Subcutaneous abdominal adipose tissue (tissue), 5 donors: Measurements from ENCODE around the gene TKFC.
A peak's percentile ranks its signal among the peaks of the same experiment; 100 is the strongest.

Source experiments
- H3K27ac ChIP-seq: one replicate; pipeline ENCODE4 v1.7.0; 2013; ENCODE audit warnings: low read depth, mild to moderate bottlenecking, inconsistent platforms, low read length, moderate library complexity
- H3K27me3 ChIP-seq, 5 donors: one replicate each; pipeline ENCODE4 v1.7.0; 2013; ENCODE audit warnings: low read length in 5 of 5, inconsistent platforms in 1 of 5; ENCODE audit not compliant: control insufficient read depth in 5 of 5, insufficient read depth in 4 of 5
- H3K36me3 ChIP-seq, 5 donors: one replicate each; pipeline ENCODE4 v1.7.0; 2013; ENCODE audit warnings: low read length in 5 of 5; ENCODE audit not compliant: control insufficient read depth in 5 of 5, insufficient read depth in 5 of 5
- H3K4me1 ChIP-seq, 5 donors: one replicate each; pipeline ENCODE4 v1.7.0; 2013; ENCODE audit warnings: low read length in 5 of 5, mild to moderate bottlenecking in 3 of 5, moderate library complexity in 1 of 5; ENCODE audit not compliant: control insufficient read depth in 5 of 5, insufficient read depth in 5 of 5
- H3K4me3 ChIP-seq, 5 donors: one replicate each; pipeline ENCODE4 v1.7.0; 2013; ENCODE audit warnings: low read length in 5 of 5, low read depth in 1 of 5
- H3K9ac ChIP-seq, 5 donors: one replicate each; pipeline ENCODE4 v1.7.0; 2013; ENCODE audit warnings: low read length in 5 of 5, mild to moderate bottlenecking in 4 of 5, moderate library complexity in 3 of 5
- H3K9me3 ChIP-seq, 5 donors: one replicate each; pipeline ENCODE4 v1.7.0; 2013; ENCODE audit warnings: low read length in 5 of 5; ENCODE audit not compliant: control insufficient read depth in 5 of 5
- donor health status: healthy.
- donor health status: healthy.
- donor health status: healthy.
- donor health status: healthy.
- donor health status: healthy.

The TKFC gene

GRCh38 chr11:61309739-61310138, 23.3 kb upstream of the TKFC start:
- Histone ChIP-seq H3K36me3 (peaks cover 53 to 100% (median 96%) of the 10 kb centered on the region in 5 donors), H3K4me3 (no peak overlapping the region), H3K9me3 (no peaks in the 10 kb centered on the region), H3K4me1 (no peaks in the 10 kb centered on the region), H3K27me3 (no peaks in the 10 kb centered on the region), H3K27ac (no peak overlapping the region), H3K9ac (no peak overlapping the region)

DNA sequence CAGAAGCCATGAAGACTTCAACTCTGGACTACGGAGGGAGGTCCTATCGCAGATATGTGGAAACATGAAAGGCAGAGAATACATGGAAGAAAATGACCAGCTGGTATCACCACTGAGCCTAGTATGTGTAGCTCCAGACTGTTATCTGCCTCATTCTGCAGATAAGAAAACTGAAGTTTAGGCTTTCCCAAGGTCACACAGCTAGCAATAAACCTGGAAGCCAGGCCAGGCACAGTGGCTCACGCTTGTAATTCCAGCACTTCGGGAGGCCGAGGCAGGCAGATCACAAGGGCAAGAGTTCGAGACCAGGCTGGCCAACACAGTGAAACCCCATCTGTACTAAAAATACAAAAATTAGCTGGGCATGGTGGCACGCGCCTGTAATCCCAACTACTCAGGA, 22.3 kb upstream of the TKFC start:
- peaks cover 58 to 100% (median 96%) of the 10 kb centered on the region in 5 donors for H3K36me3 ChIP-seq
- no peak overlapping the region for H3K4me3 ChIP-seq
- no peak overlapping the region for H3K27ac ChIP-seq
- H3K9ac ChIP-seq = no peak overlapping the region
- H3K9me3 ChIP-seq = no peaks in the 10 kb centered on the region
- no peaks in the 10 kb centered on the region for H3K4me1 ChIP-seq
- H3K27me3 ChIP-seq = no peaks in the 10 kb centered on the region

DNA sequence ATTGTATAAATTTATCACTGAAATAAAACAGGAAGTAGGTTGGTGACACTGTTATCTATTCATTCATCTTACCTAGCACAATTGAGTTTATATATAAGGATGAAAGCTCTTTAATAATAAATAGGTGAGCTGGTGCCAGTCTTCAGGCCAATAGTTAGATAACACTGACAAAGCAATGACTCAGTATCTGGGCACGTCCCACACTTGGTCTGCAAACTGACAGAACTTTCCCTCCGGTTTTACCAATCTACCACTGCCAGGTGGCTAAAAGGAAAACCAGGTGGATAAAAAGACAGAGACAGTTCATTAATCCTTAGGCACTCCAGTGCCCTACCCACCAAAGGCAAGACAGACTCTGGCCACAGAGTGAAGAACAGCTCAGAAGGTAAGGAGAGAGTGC, 17.8 kb upstream of the TKFC start:
- H3K4me3 ChIP-seq = no peak overlapping the region
- H3K4me1 ChIP-seq = no peaks in the 10 kb centered on the region
- H3K27me3 ChIP-seq = no peaks in the 10 kb centered on the region
- H3K27ac ChIP-seq = no peak overlapping the region
- H3K36me3 ChIP-seq = peaks cover 44 to 90% (median 81%) of the 10 kb centered on the region in 5 donors
- no peaks in the 10 kb centered on the region for H3K9me3 ChIP-seq
- H3K9ac ChIP-seq = no peak overlapping the region

DNA sequence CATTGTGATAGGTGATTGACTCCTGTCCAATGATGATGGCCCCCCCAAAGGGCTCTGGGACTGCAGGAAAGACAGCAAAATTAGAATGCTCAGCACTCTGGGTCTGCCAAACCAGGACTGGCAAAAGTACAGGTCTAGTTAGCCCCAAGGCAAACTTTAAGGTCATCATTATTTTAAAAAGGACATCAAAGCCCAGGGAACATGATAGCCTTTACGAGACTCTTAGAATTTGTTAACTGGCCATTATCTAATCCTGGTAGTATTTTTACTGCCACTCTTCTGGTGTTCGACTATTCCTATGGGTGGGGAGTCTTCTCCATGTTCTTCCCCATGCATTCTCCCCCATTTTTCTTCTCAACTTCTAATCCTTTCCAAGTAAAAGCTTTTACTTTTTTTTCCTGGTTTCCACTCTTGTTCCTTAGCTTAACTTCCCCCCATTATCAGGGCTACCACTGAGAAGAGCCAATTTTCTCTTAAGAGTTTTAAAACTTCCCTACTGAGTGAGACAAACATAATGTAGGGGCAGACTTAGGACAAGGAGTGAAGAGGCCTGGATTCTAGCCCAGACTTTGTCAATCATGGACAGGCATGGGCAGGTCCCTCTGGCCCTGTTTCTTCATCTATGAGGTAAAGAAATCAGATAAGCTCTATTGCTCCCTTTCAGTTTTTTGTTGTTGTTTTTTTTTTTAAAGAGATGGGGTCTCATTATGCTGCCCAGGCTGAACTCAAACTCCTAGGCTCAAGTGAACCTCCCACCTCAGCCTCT, 7.2 kb upstream of the TKFC start:
- H3K4me1 ChIP-seq = peaks cover 0 to 12% (median 2%) of the 10 kb centered on the region in 5 donors
- H3K9ac ChIP-seq = no peak overlapping the region
- H3K4me3 ChIP-seq = no peak overlapping the region
- H3K27me3 ChIP-seq = no peaks in the 10 kb centered on the region
- peaks cover 52 to 86% (median 77%) of the 10 kb centered on the region in 5 donors for H3K36me3 ChIP-seq
- H3K27ac ChIP-seq = no peak overlapping the region
- H3K9me3 ChIP-seq = no peaks in the 10 kb centered on the region

GRCh38 chr11:61327669-61328071, 5.4 kb upstream of the TKFC start:
- no peaks in the 10 kb centered on the region for H3K27me3 ChIP-seq
- H3K36me3 ChIP-seq = peaks cover 38 to 69% (median 61%) of the 10 kb centered on the region in 5 donors
- no peak overlapping the region for H3K9ac ChIP-seq
- H3K4me1 ChIP-seq = peaks cover 3 to 30% (median 19%) of the 10 kb centered on the region in 5 donors
- no peak overlapping the region for H3K27ac ChIP-seq
- no peak overlapping the region for H3K4me3 ChIP-seq
- no peaks in the 10 kb centered on the region for H3K9me3 ChIP-seq

GRCh38 chr11:61328351-61328750, 4.7 kb upstream of the TKFC start:
- Histone ChIP-seq H3K27me3 (no peaks in the 10 kb centered on the region), H3K4me1 (peaks cover 3 to 32% (median 21%) of the 10 kb centered on the region in 5 donors), H3K36me3 (peaks cover 33 to 62% (median 54%) of the 10 kb centered on the region in 5 donors), H3K4me3 (no peak overlapping the region), H3K9me3 (no peaks in the 10 kb centered on the region), H3K9ac (no peak overlapping the region), H3K27ac (no peak overlapping the region)

DNA sequence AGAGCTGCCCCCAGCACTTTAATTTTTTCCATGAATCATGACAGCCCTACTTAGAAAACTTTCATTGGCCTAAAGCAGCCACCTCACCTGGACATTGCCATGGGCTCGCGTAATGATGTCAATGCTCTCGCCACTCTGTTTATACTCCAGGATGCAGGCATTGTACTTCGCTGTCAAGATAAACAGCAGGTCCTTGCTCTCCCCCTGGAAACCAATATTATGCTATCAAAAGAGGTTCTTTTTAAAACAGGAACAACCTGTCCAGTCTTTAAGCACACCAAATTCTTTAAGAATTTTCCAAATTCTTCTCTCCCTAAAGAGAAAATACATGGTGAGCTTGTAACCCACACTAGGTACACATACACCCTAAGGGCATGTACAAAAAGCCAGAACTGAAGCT, 3.2 kb upstream of the TKFC start:
- Histone ChIP-seq H3K36me3 (peaks cover 23 to 49% (median 42%) of the 10 kb centered on the region in 5 donors), H3K4me3 (no peak overlapping the region), H3K27ac (no peak overlapping the region), H3K9ac (peak overlapping the region in 2 of 5 donors; percentile 38 to 51), H3K4me1 (peaks cover 5 to 40% (median 28%) of the 10 kb centered on the region in 5 donors), H3K27me3 (no peaks in the 10 kb centered on the region), H3K9me3 (no peaks in the 10 kb centered on the region)

DNA sequence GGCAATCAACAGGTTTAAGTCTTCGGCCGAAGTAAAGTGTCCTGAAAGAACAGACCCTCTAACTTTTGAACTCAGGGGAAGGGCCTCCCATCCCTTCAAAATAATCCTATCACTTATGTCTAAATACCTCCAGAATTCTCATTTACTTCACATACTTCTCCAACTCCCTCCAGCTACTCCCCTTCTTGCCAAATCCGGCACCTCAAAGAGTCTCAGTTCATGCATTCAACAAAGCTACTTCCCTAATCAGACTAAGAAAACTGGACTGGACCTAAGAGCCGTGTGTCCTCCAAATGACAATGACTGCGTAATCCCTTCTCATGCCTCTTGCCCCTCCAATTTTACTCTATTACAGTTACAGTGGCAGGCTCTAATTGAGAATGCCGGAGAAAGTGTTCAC, 1.4 kb upstream of the TKFC start:
- H3K36me3 ChIP-seq = peaks cover 9 to 31% (median 25%) of the 10 kb centered on the region in 5 donors
- no peaks in the 10 kb centered on the region for H3K9me3 ChIP-seq
- peak overlapping the region; percentile 92 to 100 (median 99) for H3K9ac ChIP-seq
- peak overlapping the region; percentile 89 for H3K27ac ChIP-seq
- peaks cover 10 to 41% (median 38%) of the 10 kb centered on the region in 5 donors for H3K4me1 ChIP-seq
- no peaks in the 10 kb centered on the region for H3K27me3 ChIP-seq
- H3K4me3 ChIP-seq = peak overlapping the region; percentile 92 to 93 (median 92)

DNA sequence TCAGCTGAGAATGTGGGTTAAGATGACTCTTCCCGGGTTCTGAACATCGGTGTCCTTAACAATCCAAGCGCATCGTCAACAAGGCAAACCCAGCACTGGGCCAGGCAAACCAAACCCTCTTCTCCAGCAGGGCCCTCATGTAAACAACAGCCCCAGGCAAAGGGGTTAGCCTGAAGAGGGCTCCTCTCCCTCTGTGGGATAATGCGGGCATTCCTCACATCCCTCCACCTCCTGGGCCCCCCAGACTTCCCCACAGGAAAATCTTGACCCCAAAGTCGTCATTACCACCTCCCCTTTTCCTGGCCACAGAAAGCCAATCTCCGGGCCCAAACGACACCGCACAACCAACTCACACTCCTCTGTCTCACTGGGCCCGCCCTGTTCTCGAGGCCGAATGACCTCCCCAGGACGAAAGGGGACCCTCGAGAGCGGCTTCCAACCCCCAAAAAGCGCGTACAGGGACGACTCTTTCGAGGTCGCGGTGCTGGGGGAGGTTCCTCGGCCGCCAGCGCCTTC, 689 bp upstream of the TKFC start:
- Histone ChIP-seq H3K27me3 (no peaks in the 10 kb centered on the region), H3K4me1 (peaks cover 10 to 41% (median 38%) of the 10 kb centered on the region in 5 donors), H3K4me3 (peak overlapping the region; percentile 92 to 93 (median 92)), H3K36me3 (peaks cover 9 to 24% (median 20%) of the 10 kb centered on the region in 5 donors), H3K27ac (peak overlapping the region; percentile 89), H3K9me3 (no peaks in the 10 kb centered on the region), H3K9ac (peak overlapping the region; percentile 92 to 100 (median 99))
